ENCODE measurements around the gene TBCE. TPM values are rescaled to one million over a fixed set of nuclear protein-coding genes. Genes with fewer than 3 reads are reported as not detected.

Gene TBCE
- 20.0 TPM for polyA plus RNA-seq (2012; ENCODE audit: low read depth, missing spikeins)

GRCh38 chr1:235367000-235367908 lies at the start of gene TBCE:
Gene TBCE, plus strand, starts transcription at chr1:235367427. Its CDS starts 12,623 bp downstream, at chr1:235380050.
- DNase-seq (ENCODE audit: insufficient read length, low spot score) (peak; percentile 89), FAIRE-seq (peak; percentile 98)
- peak; percentile 89 for TF ChIP-seq POLR2A (IDR thresholded peaks at IDR 0.05; ENCODE audit: low read depth, low read length)
- TF ChIP-seq POLR2AphosphoS5 (IDR thresholded peaks at IDR 0.05; ENCODE audit: low read depth, low read length) = peak; percentile 92
- peak; percentile 75 for TF ChIP-seq TAF1 (IDR thresholded peaks at IDR 0.05; ENCODE audit: low read depth, low read length)
- peak; percentile 41 for TF ChIP-seq SPI1 (IDR thresholded peaks at IDR 0.05; ENCODE audit: low read depth, low read length)
- TF ChIP-seq POU2F2 (IDR thresholded peaks at IDR 0.05; ENCODE audit: low read depth, low read length) = no peak

- TF ChIP-seq POU2F2 (IDR thresholded peaks at IDR 0.05; ENCODE audit: low read depth, low read length) (no peak), POLR2AphosphoS5 (IDR thresholded peaks at IDR 0.05; ENCODE audit: low read depth, low read length) (no peak), POLR2A (IDR thresholded peaks at IDR 0.05; ENCODE audit: low read depth, low read length) (no peak), SPI1 (IDR thresholded peaks at IDR 0.05; ENCODE audit: low read depth, low read length) (no peak), TAF1 (IDR thresholded peaks at IDR 0.05; ENCODE audit: low read depth, low read length) (no peak)
- no peak for FAIRE-seq
- no peak for DNase-seq (ENCODE audit: insufficient read length, low spot score)
Measured at GRCh38 chr1:235319255-235319654, 48.0 kb upstream of the TBCE start.

GRCh38 chr1:235320521-235321179 lies 46.6 kb upstream of the TBCE start:
- FAIRE-seq (no peak), DNase-seq (ENCODE audit: insufficient read length, low spot score) (no peak)
- TF ChIP-seq POU2F2 (IDR thresholded peaks at IDR 0.05; ENCODE audit: low read depth, low read length) (no peak), PAX5 (IDR thresholded peaks at IDR 0.05; ENCODE audit: insufficient read depth, low read length, severe bottlenecking) (no peak), POLR2A (IDR thresholded peaks at IDR 0.05; ENCODE audit: low read depth, low read length) (no peak), POLR2AphosphoS5 (IDR thresholded peaks at IDR 0.05; ENCODE audit: low read depth, low read length) (no peak), TAF1 (IDR thresholded peaks at IDR 0.05; ENCODE audit: low read depth, low read length) (no peak), SPI1 (IDR thresholded peaks at IDR 0.05; ENCODE audit: low read depth, low read length) (no peak)

- FAIRE-seq = no peak
- TF ChIP-seq SPI1 (IDR thresholded peaks at IDR 0.05; ENCODE audit: low read depth, low read length) = no peak
- no peak for TF ChIP-seq POU2F2 (IDR thresholded peaks at IDR 0.05; ENCODE audit: low read depth, low read length)
- no peak for TF ChIP-seq POLR2A (IDR thresholded peaks at IDR 0.05; ENCODE audit: low read depth, low read length)
- TF ChIP-seq TAF1 (IDR thresholded peaks at IDR 0.05; ENCODE audit: low read depth, low read length) = no peak
- TF ChIP-seq POLR2AphosphoS5 (IDR thresholded peaks at IDR 0.05; ENCODE audit: low read depth, low read length) = no peak
- TF ChIP-seq PAX5 (IDR thresholded peaks at IDR 0.05; ENCODE audit: insufficient read depth, low read length, severe bottlenecking) = no peak
- no peak for DNase-seq (ENCODE audit: insufficient read length, low spot score)
Measured at GRCh38 chr1:235324296-235324695, 42.9 kb upstream of the TBCE start.

GRCh38 chr1:235325139-235325538 lies 42.1 kb upstream of the TBCE start:
- DNase-seq (ENCODE audit: insufficient read length, low spot score) (no peak), FAIRE-seq (no peak)
- TF ChIP-seq SPI1 (IDR thresholded peaks at IDR 0.05; ENCODE audit: low read depth, low read length) (no peak), PAX5 (IDR thresholded peaks at IDR 0.05; ENCODE audit: insufficient read depth, low read length, severe bottlenecking) (no peak)

GRCh38 chr1:235325854-235326253 lies 41.4 kb upstream of the TBCE start:
- peak; percentile 16 for FAIRE-seq
- DNase-seq (ENCODE audit: insufficient read length, low spot score) = no peak
- TF ChIP-seq POU2F2 (IDR thresholded peaks at IDR 0.05; ENCODE audit: low read depth, low read length) = no peak
- no peak for TF ChIP-seq POLR2A (IDR thresholded peaks at IDR 0.05; ENCODE audit: low read depth, low read length)
- no peak for TF ChIP-seq POLR2AphosphoS5 (IDR thresholded peaks at IDR 0.05; ENCODE audit: low read depth, low read length)
- no peak for TF ChIP-seq PAX5 (IDR thresholded peaks at IDR 0.05; ENCODE audit: insufficient read depth, low read length, severe bottlenecking)
- TF ChIP-seq TAF1 (IDR thresholded peaks at IDR 0.05; ENCODE audit: low read depth, low read length) = no peak
- TF ChIP-seq SPI1 (IDR thresholded peaks at IDR 0.05; ENCODE audit: low read depth, low read length) = no peak

GRCh38 chr1:235326719-235327558 lies 40.3 kb upstream of the TBCE start:
- DNase-seq (ENCODE audit: insufficient read length, low spot score) = peak; percentile 22
- TF ChIP-seq SPI1 (IDR thresholded peaks at IDR 0.05; ENCODE audit: low read depth, low read length) (peak; percentile 72), POLR2AphosphoS5 (IDR thresholded peaks at IDR 0.05; ENCODE audit: low read depth, low read length) (0 out of 2 replicates have a peak, but pooled peaks have one; percentile 20), TAF1 (IDR thresholded peaks at IDR 0.05; ENCODE audit: low read depth, low read length) (no peak), PAX5 (IDR thresholded peaks at IDR 0.05; ENCODE audit: insufficient read depth, low read length, severe bottlenecking) (no peak), POU2F2 (IDR thresholded peaks at IDR 0.05; ENCODE audit: low read depth, low read length) (0 out of 2 replicates have a peak, but pooled peaks have one; percentile 15), POLR2A (IDR thresholded peaks at IDR 0.05; ENCODE audit: low read depth, low read length) (no peak)
- peak; percentile 86 for FAIRE-seq

GRCh38 chr1:235327559-235328270 lies 39.5 kb upstream of the TBCE start, which contains the start of gene ARID4B:
Gene ARID4B, minus strand, starts transcription at chr1:235328179. Its CDS starts 1,260 bp downstream, at chr1:235326919.
- FAIRE-seq (no peak), DNase-seq (ENCODE audit: insufficient read length, low spot score) (peak; percentile 65)
- TF ChIP-seq PAX5 (IDR thresholded peaks at IDR 0.05; ENCODE audit: insufficient read depth, low read length, severe bottlenecking) (no peak), TAF1 (IDR thresholded peaks at IDR 0.05; ENCODE audit: low read depth, low read length) (peak; percentile 79; the same call in 1 of the 2 replicates)
